DOHH2 (cell line): ENCODE data around the gene LILRB3.
"Not testable (repeated sequence)": the region's sequence is repeated elsewhere in the genome, so short reads cannot be mapped to it uniquely, and the experiment has no call there.

ENCODE experiments used
- EZH2phosphoT487 ChIP-seq: fragments of 200-600 bp; sonication (generic); IDR thresholded peaks from 2 replicates; pipeline ENCODE4 v1.6.1; 2017; ENCODE audit warnings: borderline replicate concordance, mild to moderate bottlenecking, antibody characterized with exemption, low read length, moderate library complexity, mixed read lengths
- TF ChIP-seq, protein P1 (sequence below): fragments of 200-600 bp; sonication (generic); IDR thresholded peaks from one replicate; pipeline ENCODE4 v1.5.1; 2014; ENCODE audit warnings: antibody characterized with exemption, mild to moderate bottlenecking, low read depth, low read length; ENCODE audit not compliant: poor library complexity, severe bottlenecking

DNA sequence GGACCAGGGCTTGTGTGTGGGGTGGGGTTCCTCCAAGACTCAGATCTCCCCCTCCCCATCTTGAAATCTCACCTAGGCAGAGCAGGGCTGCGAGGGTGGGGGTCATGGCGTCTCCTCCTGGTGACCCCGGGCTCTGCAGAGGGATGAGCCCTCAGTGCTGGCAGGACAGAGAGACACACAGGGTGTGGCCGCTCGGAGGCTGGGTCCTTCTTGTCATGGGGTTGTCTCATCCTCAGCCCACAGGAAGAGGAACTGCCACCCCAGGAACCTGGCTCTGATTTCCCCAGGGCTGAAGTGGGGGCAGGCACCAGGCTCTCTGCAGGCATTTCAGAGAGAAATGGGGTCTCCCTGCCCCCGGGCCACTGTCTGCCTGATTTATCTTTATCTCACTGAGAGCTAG, 19.8 kb upstream of the LILRB3 start, which contains the start of gene LILRA6:
- TF ChIP-seq EZH2phosphoT487: not testable (repeated sequence)
- TF ChIP-seq, protein P1, sequence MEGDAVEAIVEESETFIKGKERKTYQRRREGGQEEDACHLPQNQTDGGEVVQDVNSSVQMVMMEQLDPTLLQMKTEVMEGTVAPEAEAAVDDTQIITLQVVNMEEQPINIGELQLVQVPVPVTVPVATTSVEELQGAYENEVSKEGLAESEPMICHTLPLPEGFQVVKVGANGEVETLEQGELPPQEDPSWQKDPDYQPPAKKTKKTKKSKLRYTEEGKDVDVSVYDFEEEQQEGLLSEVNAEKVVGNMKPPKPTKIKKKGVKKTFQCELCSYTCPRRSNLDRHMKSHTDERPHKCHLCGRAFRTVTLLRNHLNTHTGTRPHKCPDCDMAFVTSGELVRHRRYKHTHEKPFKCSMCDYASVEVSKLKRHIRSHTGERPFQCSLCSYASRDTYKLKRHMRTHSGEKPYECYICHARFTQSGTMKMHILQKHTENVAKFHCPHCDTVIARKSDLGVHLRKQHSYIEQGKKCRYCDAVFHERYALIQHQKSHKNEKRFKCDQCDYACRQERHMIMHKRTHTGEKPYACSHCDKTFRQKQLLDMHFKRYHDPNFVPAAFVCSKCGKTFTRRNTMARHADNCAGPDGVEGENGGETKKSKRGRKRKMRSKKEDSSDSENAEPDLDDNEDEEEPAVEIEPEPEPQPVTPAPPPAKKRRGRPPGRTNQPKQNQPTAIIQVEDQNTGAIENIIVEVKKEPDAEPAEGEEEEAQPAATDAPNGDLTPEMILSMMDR: not testable (repeated sequence)
